PC-9 (cell line): ENCODE data around the gene SPECC1L. TPM values are rescaled to one million over a fixed set of nuclear protein-coding genes. Genes with fewer than 3 reads are reported as not detected.

Source experiments
- BruUV-seq: library from RNA; stranded (reverse); fragments of 400-500 nt; replicated peaks from 2 replicates; lab custom pipeline; 2021; lab: Mats Ljungman, UMichigan
- CTCF ChIA-PET: fragments of 300-600 bp; sonication (Branson Sonifier 250); formaldehyde crosslinking; loops from one replicate; lab custom pipeline; 2022; ENCODE audit warnings: antibody characterized with exemption; lab: Charles Lee
- POLR2A ChIA-PET: fragments of 300-600 bp; sonication (Branson Sonifier 250); formaldehyde crosslinking; loops from one replicate; lab custom pipeline; 2022; ENCODE audit warnings: antibody characterized with exemption; ENCODE audit not compliant: unreplicated experiment; lab: Charles Lee
- DNase-seq, 2 experiments: peaks; one replicate each; pipeline versions ENCODE4 v3.0.0 to v3.0.0-alpha.2; 2015 to 2022; ENCODE audit warnings: mixed read lengths in 1 of 2
- H2AFZ ChIP-seq: fragments of 200-600 bp; sonication (generic); 2 replicates; pipeline ENCODE4 v1.8.1; 2017; ENCODE audit warnings: antibody characterized with exemption
- H3F3A ChIP-seq: fragments of 200-600 bp; sonication (generic); 2 replicates; pipeline ENCODE4 v1.8.1; 2017; ENCODE audit warnings: antibody characterized with exemption, mild to moderate bottlenecking, low read depth; ENCODE audit not compliant: insufficient read depth
- H3K27ac ChIP-seq: fragments of 200-600 bp; sonication (generic); 2 replicates; pipeline ENCODE4 v1.6.1; 2016; ENCODE audit warnings: mixed run types
- H3K27me3 ChIP-seq: fragments of 200-600 bp; sonication (generic); 2 replicates; pipeline ENCODE4 v1.6.1; 2016; ENCODE audit warnings: low read depth, mixed run types; ENCODE audit not compliant: insufficient read depth
- H3K36me3 ChIP-seq: fragments of 200-600 bp; sonication (generic); 2 replicates; pipeline ENCODE4 v1.6.1; 2016; ENCODE audit warnings: low read depth, mixed run types
- H3K4me1 ChIP-seq: fragments of 200-600 bp; sonication (generic); replicated peaks from 2 replicates; pipeline ENCODE4 v1.6.1; 2016; ENCODE audit warnings: mixed run types; ENCODE audit not compliant: insufficient read depth
- H3K4me2 ChIP-seq: fragments of 200-600 bp; sonication (generic); 2 replicates; pipeline ENCODE4 v1.6.1; 2017; ENCODE audit warnings: mixed run types
- H3K4me3 ChIP-seq: fragments of 200-600 bp; sonication (generic); 2 replicates; pipeline ENCODE4 v1.6.1; 2016; ENCODE audit warnings: mixed run types
- H3K79me2 ChIP-seq: fragments of 200-600 bp; sonication (generic); 2 replicates; pipeline ENCODE4 v1.6.1; 2017; ENCODE audit warnings: low read depth, mixed run types
- H3K9me2 ChIP-seq: fragments of 200-600 bp; sonication (generic); 2 replicates; pipeline ENCODE4 v1.8.1; 2017; ENCODE audit warnings: mild to moderate bottlenecking; ENCODE audit not compliant: insufficient read depth
- H3K9me3 ChIP-seq: fragments of 200-600 bp; sonication (generic); 2 replicates; pipeline ENCODE4 v1.8.1; 2016; ENCODE audit warnings: low read depth; ENCODE audit not compliant: insufficient read depth
- H4K20me1 ChIP-seq: fragments of 200-600 bp; sonication (generic); 2 replicates; pipeline ENCODE4 v1.8.1; 2017; ENCODE audit not compliant: insufficient read depth
- EZH2 ChIP-seq: fragments of 200-600 bp; sonication (generic); IDR thresholded peaks from 2 replicates; pipeline ENCODE4 v1.8.0; 2017; ENCODE audit warnings: antibody characterized with exemption, low read depth
- intact Hi-C: fragments of 100-400 bp; cut with micrococcal nuclease; formaldehyde crosslinking; loops from one replicate; pipeline ENCODE4 v1.10.0; 2022; ENCODE audit not compliant: unreplicated experiment
- total RNA-seq: library from RNA; stranded (reverse); gene quantifications from 2 replicates; pipeline ENCODE4 v1.2.3, GENCODE V29; 2021
- TF ChIP-seq, protein P1 (sequence below): fragments of 200-600 bp; sonication (generic); conservative IDR thresholded peaks from 2 replicates; pipeline ENCODE4 v1.6.1; 2017; ENCODE audit warnings: mixed run types, antibody characterized with exemption, mild to moderate bottlenecking, moderate library complexity

The SPECC1L gene
- total RNA-seq, 1 experiment from 2014 or later: 38.9 TPM

DNA sequence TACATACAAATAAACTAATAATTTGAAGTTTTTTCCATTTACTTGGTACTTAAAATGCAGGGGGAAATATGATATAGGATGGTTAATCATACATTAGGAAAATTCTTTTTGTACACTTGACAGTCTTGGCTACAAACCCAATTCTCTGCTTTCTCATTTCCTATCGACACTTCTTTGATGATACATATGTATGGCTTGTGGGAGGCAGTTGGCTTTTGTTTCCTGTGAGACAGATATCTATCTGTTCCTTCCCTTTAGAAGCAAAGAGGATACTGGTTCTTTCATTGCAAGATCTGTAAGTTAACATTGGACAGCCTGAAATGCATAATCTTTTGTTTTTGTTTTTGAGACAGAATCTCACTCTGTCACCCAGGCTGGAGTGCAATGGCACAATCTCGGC is 108.9 kb downstream of the SPECC1L start:
- H3K4me2 ChIP-seq: no peak overlapping the region
- intact Hi-C loops: no loop called here
- no peaks in the 10 kb centered on the region for H3K27me3 ChIP-seq
- ChIA-PET POLR2A (no interaction called here), CTCF (no interaction called here)
- no peaks in the 10 kb centered on the region for H3K9me3 ChIP-seq
- peaks cover 13% of the 10 kb centered on the region for H3K36me3 ChIP-seq
- DNase-seq: no peak
- TF ChIP-seq EZH2: no peak
- TF ChIP-seq, protein P1, sequence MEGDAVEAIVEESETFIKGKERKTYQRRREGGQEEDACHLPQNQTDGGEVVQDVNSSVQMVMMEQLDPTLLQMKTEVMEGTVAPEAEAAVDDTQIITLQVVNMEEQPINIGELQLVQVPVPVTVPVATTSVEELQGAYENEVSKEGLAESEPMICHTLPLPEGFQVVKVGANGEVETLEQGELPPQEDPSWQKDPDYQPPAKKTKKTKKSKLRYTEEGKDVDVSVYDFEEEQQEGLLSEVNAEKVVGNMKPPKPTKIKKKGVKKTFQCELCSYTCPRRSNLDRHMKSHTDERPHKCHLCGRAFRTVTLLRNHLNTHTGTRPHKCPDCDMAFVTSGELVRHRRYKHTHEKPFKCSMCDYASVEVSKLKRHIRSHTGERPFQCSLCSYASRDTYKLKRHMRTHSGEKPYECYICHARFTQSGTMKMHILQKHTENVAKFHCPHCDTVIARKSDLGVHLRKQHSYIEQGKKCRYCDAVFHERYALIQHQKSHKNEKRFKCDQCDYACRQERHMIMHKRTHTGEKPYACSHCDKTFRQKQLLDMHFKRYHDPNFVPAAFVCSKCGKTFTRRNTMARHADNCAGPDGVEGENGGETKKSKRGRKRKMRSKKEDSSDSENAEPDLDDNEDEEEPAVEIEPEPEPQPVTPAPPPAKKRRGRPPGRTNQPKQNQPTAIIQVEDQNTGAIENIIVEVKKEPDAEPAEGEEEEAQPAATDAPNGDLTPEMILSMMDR: no peak
- H2AFZ ChIP-seq: no peak overlapping the region
- no peaks in the 10 kb centered on the region for H3K9me2 ChIP-seq
- H3K27ac ChIP-seq: no peak overlapping the region
- H3K4me1 ChIP-seq: no peaks in the 10 kb centered on the region
- no peaks in the 10 kb centered on the region; the same call in 1 of the 2 replicates for H3F3A ChIP-seq
- 0 out of 2 replicates have a peak, but pooled peaks cover 4% of the 10 kb centered on the region for H4K20me1 ChIP-seq
- H3K4me3 ChIP-seq: no peak overlapping the region
- no peaks in the 10 kb centered on the region for H3K79me2 ChIP-seq
- BruUV-seq: no TSS peak

DNA sequence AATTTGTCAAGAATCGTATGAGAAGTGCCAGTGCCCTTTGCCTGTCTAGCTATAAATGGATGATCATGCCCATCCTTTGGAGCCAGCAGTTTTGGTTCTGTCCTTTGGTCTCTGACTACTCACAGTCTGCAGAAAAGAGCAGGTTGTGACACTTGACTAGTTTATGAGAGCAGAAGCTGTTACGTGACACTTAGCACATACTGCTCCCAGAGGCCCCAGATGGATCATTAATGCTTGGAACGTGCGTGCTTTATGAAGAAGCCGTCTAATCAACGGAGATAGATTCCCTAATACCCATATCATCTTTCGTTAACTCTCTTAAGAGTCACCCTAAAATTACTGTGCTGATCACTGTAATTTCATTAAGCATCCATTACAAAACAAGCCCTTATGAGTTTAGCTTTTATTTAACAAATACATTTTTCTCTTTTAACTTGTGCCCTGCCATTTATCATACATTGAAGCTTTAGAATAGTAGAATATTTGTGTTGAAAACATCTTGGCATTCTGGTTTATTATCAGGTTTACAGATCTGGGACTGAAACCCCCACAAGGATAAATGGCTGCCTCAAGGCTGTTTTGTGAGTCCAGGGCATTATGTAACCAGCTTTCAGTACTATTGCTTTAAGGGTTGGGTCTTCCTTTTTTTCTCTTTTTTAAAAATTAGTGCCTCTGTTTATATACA is 109.7 kb downstream of the SPECC1L start:
- Histone ChIP-seq H3F3A (no peaks in the 10 kb centered on the region; the same call in 1 of the 2 replicates), H4K20me1 (0 out of 2 replicates have a peak, but pooled peaks cover 4% of the 10 kb centered on the region), H3K27me3 (no peaks in the 10 kb centered on the region), H3K27ac (no peak overlapping the region), H3K79me2 (no peaks in the 10 kb centered on the region), H3K4me3 (no peak overlapping the region), H3K36me3 (0 out of 2 replicates have a peak, but pooled peaks cover 8% of the 10 kb centered on the region), H3K4me1 (no peaks in the 10 kb centered on the region), H2AFZ (no peak overlapping the region), H3K9me2 (no peaks in the 10 kb centered on the region), H3K4me2 (no peak overlapping the region), H3K9me3 (no peaks in the 10 kb centered on the region)
- CTCF ChIA-PET: no interaction called here
- no peak for DNase-seq
- POLR2A ChIA-PET: no interaction called here
- no TSS peak for BruUV-seq
- intact Hi-C loops: no loop called here
- TF ChIP-seq EZH2: no peak
- TF ChIP-seq, protein P1: no peak

DNA sequence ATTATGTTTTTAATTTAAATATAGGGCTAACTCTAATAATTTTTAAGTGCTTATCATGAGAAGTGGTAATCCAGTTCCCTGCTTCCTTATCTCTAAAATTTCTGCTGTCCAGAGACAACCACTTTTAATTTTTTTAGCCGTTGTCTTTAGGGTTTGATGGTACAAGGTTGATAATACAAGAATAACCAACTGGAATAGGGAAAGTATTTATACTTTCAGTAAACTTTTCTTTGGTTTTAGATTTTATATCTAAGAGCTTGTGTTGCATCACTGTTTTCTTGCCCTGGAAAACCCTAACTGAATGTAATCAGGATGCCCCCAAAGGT is 110.2 kb downstream of the SPECC1L start:
- 0 out of 2 replicates have a peak, but pooled peaks cover 7% of the 10 kb centered on the region for H3K36me3 ChIP-seq
- POLR2A ChIA-PET: no interaction called here

More for the DNA sequence above, 110.2 kb downstream of the SPECC1L start:
- no peak for TF ChIP-seq EZH2
- H3K27me3 ChIP-seq: no peaks in the 10 kb centered on the region
- no peak overlapping the region for H3K27ac ChIP-seq
- no peak overlapping the region for H2AFZ ChIP-seq
- intact Hi-C loops: no loop called here
- H3K4me3 ChIP-seq: no peak overlapping the region
- no peak overlapping the region for H3K4me2 ChIP-seq
- no peaks in the 10 kb centered on the region for H3K79me2 ChIP-seq
- no peaks in the 10 kb centered on the region for H3K9me2 ChIP-seq
- H3K9me3 ChIP-seq: no peaks in the 10 kb centered on the region
- DNase-seq: no peak
- 0 out of 2 replicates have a peak, but pooled peaks cover 4% of the 10 kb centered on the region for H4K20me1 ChIP-seq
- peaks cover 3% of the 10 kb centered on the region for H3F3A ChIP-seq
- H3K4me1 ChIP-seq: no peaks in the 10 kb centered on the region
- BruUV-seq: no TSS peak
- CTCF ChIA-PET: no interaction called here
